NB4 (cell line): ENCODE data around the gene CCDC78.

Source experiments
- DNase-seq: peaks from one replicate; pipeline ENCODE4 v3.0.0; 2010; ENCODE audit warnings: low read depth
- H3K4me3 ChIP-seq: one replicate; pipeline ENCODE4 v1.5.1; 2011; ENCODE audit warnings: mild to moderate bottlenecking, low read depth, low read length, moderate library complexity
- MYC ChIP-seq: IDR thresholded peaks from 2 replicates; pipeline ENCODE4 v1.6.1; 2011; ENCODE audit warnings: low read depth, low read length
- POLR2A ChIP-seq: IDR thresholded peaks from 2 replicates; pipeline ENCODE4 v1.6.1; 2011; ENCODE audit warnings: mild to moderate bottlenecking; ENCODE audit not compliant: insufficient read length; ENCODE audit errors: extremely low read depth
- TF ChIP-seq, protein P1 (sequence below): IDR thresholded peaks from one replicate; pipeline ENCODE4 v1.5.1; 2012; ENCODE audit warnings: low read depth, low read length
- TF ChIP-seq, protein P2 (sequence below): IDR thresholded peaks from 2 replicates; pipeline ENCODE4 v1.6.1; 2011; ENCODE audit warnings: low read depth, low read length

The CCDC78 gene

DNA sequence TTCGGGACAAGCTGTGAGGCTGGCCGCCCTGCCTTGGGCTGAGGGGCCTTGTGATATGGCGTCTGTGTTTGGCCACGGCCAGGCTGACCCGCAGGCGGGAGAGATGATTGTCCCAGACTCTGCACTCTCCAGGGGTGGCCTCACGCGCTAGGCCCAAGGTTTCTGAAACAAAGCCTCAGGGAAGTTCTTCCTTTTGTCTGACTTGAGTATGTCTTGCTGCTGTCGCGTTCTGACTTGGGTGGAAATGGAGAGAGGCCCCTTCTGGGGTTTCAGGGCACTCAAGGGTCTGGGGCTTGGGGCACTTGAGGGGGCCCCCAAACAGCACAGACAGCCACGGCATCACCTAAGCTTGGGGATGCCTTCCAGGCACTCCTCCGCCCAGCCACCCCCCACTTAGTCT, 15.2 kb downstream of the CCDC78 start:
- TF ChIP-seq, protein P1, sequence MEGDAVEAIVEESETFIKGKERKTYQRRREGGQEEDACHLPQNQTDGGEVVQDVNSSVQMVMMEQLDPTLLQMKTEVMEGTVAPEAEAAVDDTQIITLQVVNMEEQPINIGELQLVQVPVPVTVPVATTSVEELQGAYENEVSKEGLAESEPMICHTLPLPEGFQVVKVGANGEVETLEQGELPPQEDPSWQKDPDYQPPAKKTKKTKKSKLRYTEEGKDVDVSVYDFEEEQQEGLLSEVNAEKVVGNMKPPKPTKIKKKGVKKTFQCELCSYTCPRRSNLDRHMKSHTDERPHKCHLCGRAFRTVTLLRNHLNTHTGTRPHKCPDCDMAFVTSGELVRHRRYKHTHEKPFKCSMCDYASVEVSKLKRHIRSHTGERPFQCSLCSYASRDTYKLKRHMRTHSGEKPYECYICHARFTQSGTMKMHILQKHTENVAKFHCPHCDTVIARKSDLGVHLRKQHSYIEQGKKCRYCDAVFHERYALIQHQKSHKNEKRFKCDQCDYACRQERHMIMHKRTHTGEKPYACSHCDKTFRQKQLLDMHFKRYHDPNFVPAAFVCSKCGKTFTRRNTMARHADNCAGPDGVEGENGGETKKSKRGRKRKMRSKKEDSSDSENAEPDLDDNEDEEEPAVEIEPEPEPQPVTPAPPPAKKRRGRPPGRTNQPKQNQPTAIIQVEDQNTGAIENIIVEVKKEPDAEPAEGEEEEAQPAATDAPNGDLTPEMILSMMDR, result no peak
- TF ChIP-seq POLR2A (no peak), MYC (no peak)
- TF ChIP-seq, protein P2, sequence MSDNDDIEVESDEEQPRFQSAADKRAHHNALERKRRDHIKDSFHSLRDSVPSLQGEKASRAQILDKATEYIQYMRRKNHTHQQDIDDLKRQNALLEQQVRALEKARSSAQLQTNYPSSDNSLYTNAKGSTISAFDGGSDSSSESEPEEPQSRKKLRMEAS, result no peak
- no peak for DNase-seq
- H3K4me3 ChIP-seq, result no peak overlapping the region

DNA sequence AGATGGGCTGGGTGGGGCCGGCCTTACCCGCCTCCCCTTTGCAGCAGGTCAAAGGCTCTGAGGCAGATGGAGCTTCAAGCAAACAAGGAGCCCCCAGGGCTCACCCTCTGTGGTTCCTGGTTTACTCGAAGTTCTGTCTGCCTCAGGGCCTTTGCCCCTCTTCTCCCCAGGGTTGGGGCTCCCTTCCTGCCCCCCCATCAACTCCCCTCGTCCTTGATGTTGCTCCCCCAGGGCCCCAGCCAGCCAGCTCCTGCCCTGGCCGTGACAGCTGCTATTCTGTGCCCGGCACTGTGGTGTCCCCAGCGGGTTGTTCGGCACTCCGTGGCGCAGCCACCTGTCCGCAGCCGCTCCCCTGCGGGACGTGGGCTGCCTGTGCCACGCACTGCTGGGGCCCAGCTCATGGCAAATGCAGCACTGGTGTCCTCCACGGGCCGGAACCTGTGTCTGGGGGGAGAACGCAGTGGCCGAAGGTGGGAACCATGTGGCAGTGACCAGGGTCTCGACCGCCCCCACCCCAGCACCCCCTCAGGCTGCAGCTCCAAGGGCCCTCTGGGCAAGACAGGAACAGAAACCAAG, 15.7 kb downstream of the CCDC78 start:
- H3K4me3 ChIP-seq, result no peak overlapping the region
- no peak for DNase-seq
- TF ChIP-seq MYC (no peak), POLR2A (no peak)
- TF ChIP-seq, protein P1, result no peak
- TF ChIP-seq, protein P2, result no peak

DNA sequence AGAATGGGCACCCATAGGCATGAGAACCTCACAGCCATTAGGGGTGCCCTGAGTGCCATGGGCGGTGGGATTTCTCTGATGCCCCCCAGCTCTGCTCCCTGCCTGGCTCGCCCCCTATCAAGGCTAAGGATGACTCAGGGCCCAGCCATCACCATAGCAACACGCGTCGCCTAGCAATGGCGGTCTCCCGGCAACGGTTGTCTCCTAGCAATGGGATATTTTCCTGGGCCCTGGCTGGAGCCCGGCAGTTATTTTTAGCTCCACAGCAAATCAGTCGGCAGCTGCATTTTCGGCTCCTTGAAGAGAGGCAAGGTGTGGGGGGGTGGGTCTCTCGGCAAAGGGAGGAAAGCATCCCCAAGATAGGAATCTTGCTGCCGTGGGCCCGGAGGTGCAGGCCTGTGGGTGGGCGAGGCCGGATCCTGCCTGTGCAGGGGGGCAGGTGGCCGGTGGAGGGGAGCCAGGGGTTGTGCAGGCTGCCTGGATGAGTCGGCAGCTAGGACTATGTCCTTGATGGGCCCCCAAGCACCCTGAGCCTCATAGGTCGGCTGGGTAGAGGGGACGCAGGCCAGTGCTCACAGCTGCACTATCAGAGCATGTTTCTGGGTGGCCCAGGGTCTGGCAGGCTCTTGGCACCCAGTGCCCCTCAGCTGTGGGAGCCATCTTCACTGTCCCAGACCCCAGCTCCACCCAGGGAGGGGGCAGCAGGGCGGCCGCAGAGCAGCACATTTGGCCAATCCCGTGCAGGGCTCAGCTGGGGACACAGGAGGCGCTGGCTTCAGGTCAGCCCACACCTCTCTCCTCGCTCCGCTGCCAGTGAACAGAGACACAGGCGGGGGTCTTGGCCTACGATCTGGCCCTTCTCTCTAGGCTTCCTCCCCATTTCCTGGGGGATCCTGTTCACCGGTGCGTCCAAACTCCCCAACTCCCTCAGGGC, 16.4 kb downstream of the CCDC78 start:
- TF ChIP-seq, protein P2, result no peak
- no peak for TF ChIP-seq POLR2A
- TF ChIP-seq, protein P1, result no peak
- no peak for TF ChIP-seq MYC
- no peak overlapping the region for H3K4me3 ChIP-seq
- peak; percentile 48 for DNase-seq

DNA sequence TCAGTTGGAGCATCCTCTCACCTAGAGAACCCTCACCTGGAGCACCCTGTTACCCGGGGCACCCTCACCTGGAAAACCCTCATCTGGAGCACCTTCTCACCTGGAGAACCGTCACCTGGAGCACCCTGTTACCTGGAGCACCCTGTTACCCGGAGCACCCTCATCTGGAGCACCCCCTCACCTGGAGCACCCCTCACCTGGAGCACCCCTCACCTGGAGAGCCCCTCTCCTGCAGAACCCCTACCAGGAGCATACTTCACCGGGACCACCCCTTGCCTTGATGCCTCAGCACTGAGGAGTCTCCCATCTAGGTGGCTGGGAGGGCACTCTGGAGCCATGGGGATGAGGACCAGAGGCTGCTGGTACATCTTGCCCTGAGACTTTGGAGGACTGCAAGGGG, 17.3 kb downstream of the CCDC78 start:
- no peak for TF ChIP-seq POLR2A
- TF ChIP-seq, protein P1, result no peak
- TF ChIP-seq MYC, result no peak
- TF ChIP-seq, protein P2, result no peak
- no peak for DNase-seq
- H3K4me3 ChIP-seq, result no peak overlapping the region

DNA sequence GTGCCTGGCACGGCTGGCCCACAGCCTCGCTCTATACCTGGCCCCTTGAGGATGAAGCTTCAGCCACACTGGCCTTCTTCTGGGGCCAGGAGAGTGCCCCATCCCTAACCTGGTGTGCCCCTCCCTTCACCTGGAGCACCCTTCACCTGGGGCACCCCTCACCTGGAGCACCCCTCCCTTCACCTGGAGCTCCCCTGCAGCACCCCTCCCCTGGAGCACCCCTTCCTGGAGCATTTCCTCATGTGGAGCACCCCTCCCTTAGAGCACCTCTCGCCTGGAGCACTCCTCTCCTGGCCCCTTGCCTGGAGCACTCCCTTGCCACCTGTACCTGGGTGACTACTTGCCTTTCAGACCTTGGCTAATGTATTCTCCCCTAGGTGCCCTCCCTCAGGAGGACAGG, 18.2 kb downstream of the CCDC78 start:
- H3K4me3 ChIP-seq, result no peak overlapping the region
- TF ChIP-seq POLR2A (no peak), MYC (no peak)
- TF ChIP-seq, protein P2, result no peak
- TF ChIP-seq, protein P1, result no peak
- no peak for DNase-seq
